GM12878 (cell line): ENCODE measurements around the gene CYS1. TPM values are rescaled to one million over a fixed set of nuclear protein-coding genes. Genes with fewer than 3 reads are reported as not detected.

Experiments used
- ATAC-seq: fragments of 200-7000 bp; cut with Tn5 transposase; 3 replicates; pipeline ENCODE4 v1.9.1; 2020; ENCODE audit warnings: mild to moderate bottlenecking, moderate library complexity
- BruUV-seq: library from RNA; stranded (reverse); fragments of 400-500 nt; replicated peaks from 2 replicates; lab custom pipeline; 2021; lab: Mats Ljungman, UMichigan
- CTCF ChIA-PET: fragments of 300-600 bp; sonication (Branson Sonifier 250); formaldehyde crosslinking; extraction: SDS; loops from one replicate; lab custom pipeline; 2021; ENCODE audit warnings: inconsistent platforms; lab: Yijun Ruan, JAX
- POLR2A ChIA-PET: fragments of 350-600 bp; formaldehyde crosslinking; extraction: SDS; loops from one replicate; lab custom pipeline; 2021; ENCODE audit warnings: inconsistent platforms; lab: Charles Lee
- RAD21 ChIA-PET: fragments of 300-600 bp; sonication (Branson Sonifier 250); formaldehyde crosslinking; loops from one replicate; lab custom pipeline; 2023; ENCODE audit warnings: antibody characterized with exemption; ENCODE audit not compliant: unreplicated experiment; lab: Charles Lee
- SMC1A ChIA-PET: fragments of 300-600 bp; sonication (Branson Sonifier 250); formaldehyde crosslinking; loops from one replicate; lab custom pipeline; 2023; ENCODE audit not compliant: unreplicated experiment, uncharacterized antibody; lab: Charles Lee
- DNase-seq: peaks from one replicate; pipeline ENCODE4 v3.0.0-alpha.2; 2011; ENCODE audit warnings: low read depth, low spot score
- FAIRE-seq: peaks from 3 replicates; lab custom pipeline; 2011; peaks lifted over from hg19 to GRCh38; lab: Jason Lieb, UNC
- H2AFZ ChIP-seq: 2 replicates; pipeline ENCODE4 v1.6.0; 2011; ENCODE audit warnings: low read depth, low read length, control low read depth; ENCODE audit not compliant: control insufficient read depth
- H3K27ac ChIP-seq: 2 replicates; pipeline ENCODE4 v1.5.1; 2011; ENCODE audit warnings: control low read depth; ENCODE audit not compliant: control insufficient read depth, insufficient read depth
- H3K27me3 ChIP-seq, 2 experiments: replicated peaks in 1 of 2; 2 replicates each; pipeline versions ENCODE4 v1.6.0 to v1.6.1; 2011; ENCODE audit warnings: low read length in 1 of 2; ENCODE audit not compliant: control insufficient read depth in 2 of 2, insufficient read depth in 2 of 2
- H3K36me3 ChIP-seq, 2 experiments: 2 replicates each; pipeline ENCODE4 v1.5.1; 2011; ENCODE audit warnings: low read length in 1 of 2; ENCODE audit not compliant: control insufficient read depth in 2 of 2, insufficient read depth in 2 of 2
- H3K4me1 ChIP-seq: 2 replicates; pipeline ENCODE4 v1.6.1; 2011; ENCODE audit warnings: mild to moderate bottlenecking, low read length, moderate library complexity, mixed read lengths; ENCODE audit not compliant: control insufficient read depth, insufficient read depth
- H3K4me2 ChIP-seq: 2 replicates; pipeline ENCODE4 v1.6.0; 2011; ENCODE audit warnings: control low read depth; ENCODE audit not compliant: control insufficient read depth, insufficient read depth
- H3K4me3 ChIP-seq: fragments of 200-600 bp; sonication (generic); 2 replicates; pipeline ENCODE4 v1.5.1; 2016
- H3K79me2 ChIP-seq: 2 replicates; pipeline ENCODE4 v1.6.0; 2011; ENCODE audit warnings: low read length; ENCODE audit not compliant: control insufficient read depth, insufficient read depth
- H3K9ac ChIP-seq: 2 replicates; pipeline ENCODE4 v1.8.0; 2011; ENCODE audit warnings: low read length, control low read depth, mixed read lengths; ENCODE audit not compliant: control insufficient read depth, insufficient read depth
- H3K9me3 ChIP-seq: replicated peaks from 3 replicates; pipeline ENCODE4 v1.5.1; 2011; ENCODE audit warnings: mild to moderate bottlenecking, low read length; ENCODE audit not compliant: control insufficient read depth, insufficient read depth
- H4K20me1 ChIP-seq: 2 replicates; pipeline ENCODE4 v1.6.0; 2011; ENCODE audit not compliant: control insufficient read depth, insufficient read depth
- CREM ChIP-seq: IDR thresholded peaks from 2 replicates; pipeline ENCODE4 v1.6.1; 2014; ENCODE audit warnings: antibody characterized with exemption, low read depth
- DPF2 ChIP-seq: fragments of 450-650 bp; IDR thresholded peaks from 2 replicates; pipeline ENCODE4 v1.6.1; 2017; ENCODE audit warnings: mild to moderate bottlenecking
- EED ChIP-seq: sonication (generic); IDR thresholded peaks from 2 replicates; pipeline ENCODE4 v1.6.1; 2016; ENCODE audit warnings: antibody characterized with exemption, low read depth
- ESRRA ChIP-seq: IDR thresholded peaks from 2 replicates; pipeline ENCODE4 v1.6.1; 2012; ENCODE audit warnings: mild to moderate bottlenecking, low read length, improper control_type of control experiment
- IKZF1 ChIP-seq: fragments of 450-650 bp; conservative IDR thresholded peaks from 2 replicates; pipeline ENCODE4 v1.6.1; 2017; ENCODE audit warnings: antibody characterized with exemption, mild to moderate bottlenecking
- IKZF2 ChIP-seq, 2 experiments: fragments of 450-650 bp; IDR thresholded peaks; 2 replicates each; pipeline ENCODE4 v1.6.1; 2017; ENCODE audit warnings: mild to moderate bottlenecking in 2 of 2, moderate library complexity in 2 of 2
- JUNB ChIP-seq: IDR thresholded peaks from 2 replicates; pipeline ENCODE4 v1.6.1; 2016; ENCODE audit warnings: antibody characterized with exemption, mild to moderate bottlenecking
- KLF5 ChIP-seq: fragments of 450-650 bp; IDR thresholded peaks from 2 replicates; pipeline ENCODE4 v1.6.1; 2014; ENCODE audit warnings: mild to moderate bottlenecking; ENCODE audit not compliant: partially characterized antibody
- MEF2A ChIP-seq: IDR thresholded peaks from 2 replicates; pipeline ENCODE4 v1.6.1; 2011; ENCODE audit warnings: low read depth, mild to moderate bottlenecking, low read length, moderate library complexity; ENCODE audit not compliant: insufficient read depth
- NFIC ChIP-seq: IDR thresholded peaks from 2 replicates; pipeline ENCODE4 v1.6.1; 2012; ENCODE audit warnings: low read depth, mild to moderate bottlenecking, inconsistent platforms, low read length, moderate library complexity
- NR2F1 ChIP-seq: fragments of 450-650 bp; conservative IDR thresholded peaks from 2 replicates; pipeline ENCODE4 v1.6.1; 2017; ENCODE audit warnings: mild to moderate bottlenecking
- RUNX3 ChIP-seq: IDR thresholded peaks from 2 replicates; pipeline ENCODE4 v1.6.1; 2012; ENCODE audit warnings: low read length, inconsistent platforms
- SRF ChIP-seq, 2 experiments: IDR thresholded peaks; 2 replicates each; pipeline ENCODE4 v1.6.1; 2011; ENCODE audit warnings: low read depth in 2 of 2, low read length in 2 of 2, mild to moderate bottlenecking in 1 of 2, moderate library complexity in 1 of 2
- TCF12 ChIP-seq: IDR thresholded peaks from 2 replicates; pipeline ENCODE4 v1.6.1; 2011; ENCODE audit warnings: low read depth, mild to moderate bottlenecking, low read length
- WGBS: methylation state at CpG from one replicate; pipeline ENCODE4 v1.1.6; 2016; ENCODE audit warnings: low lambda C conversion rate; ENCODE audit not compliant: insufficient replicate concordance, insufficient coverage; ENCODE audit errors: missing lambda C conversion rate; 5-methylcytosine and 5-hydroxymethylcytosine counted together
- in situ Hi-C: fragments of 300-500 bp; cut with MboI; formaldehyde crosslinking; loops from 9 replicates; pipeline ENCODE4 v1.14.3; 2018; ENCODE audit warnings: mixed read lengths
- intact Hi-C: fragments of 100-400 bp; cut with micrococcal nuclease; formaldehyde crosslinking; loops from one replicate; pipeline ENCODE4 v1.14.2; 2022; ENCODE audit not compliant: unreplicated experiment
- polyA plus RNA-seq, 11 experiments: library from polyadenylated mRNA; depleted of rRNA in 4 of 11; unstranded in 6 of 11; stranded (reverse) in 5 of 11; fragments of >200 nt; fragmentation: Nextera tagmentation in 4 of 11; fragmentation: Illumina TruSeq in 1 of 11; extraction: Ambion mirVana in 4 of 11; extraction: Trizol in 1 of 11; gene quantifications; 1 replicate in 1 of 11; 2 replicates in 10 of 11; pipeline versions ENCODE4 v1.2.1 to v1.2.3, GENCODE V29; 2011 to 2016; ENCODE audit warnings: inconsistent platforms in 2 of 11, missing spikeins in 2 of 11, low read depth in 1 of 11
- total RNA-seq, 4 experiments: library from RNA; depleted of rRNA in 3 of 4; stranded (reverse); fragments of >200 nt in 3 of 4; fragmentation: Illumina TruSeq in 1 of 4; extraction: Trizol in 1 of 4; gene quantifications; 2 replicates each; pipeline versions ENCODE4 v1.2.1 to v1.2.3, GENCODE V29; 2013 to 2021

CYS1 gene
- total and polyA plus RNA-seq, 10 of the 15 experiments (the other 5 are each of a cell fraction or from before 2014, with no cell fraction given), result 0.35 to 6.4 (median 2.5) TPM

DNA sequence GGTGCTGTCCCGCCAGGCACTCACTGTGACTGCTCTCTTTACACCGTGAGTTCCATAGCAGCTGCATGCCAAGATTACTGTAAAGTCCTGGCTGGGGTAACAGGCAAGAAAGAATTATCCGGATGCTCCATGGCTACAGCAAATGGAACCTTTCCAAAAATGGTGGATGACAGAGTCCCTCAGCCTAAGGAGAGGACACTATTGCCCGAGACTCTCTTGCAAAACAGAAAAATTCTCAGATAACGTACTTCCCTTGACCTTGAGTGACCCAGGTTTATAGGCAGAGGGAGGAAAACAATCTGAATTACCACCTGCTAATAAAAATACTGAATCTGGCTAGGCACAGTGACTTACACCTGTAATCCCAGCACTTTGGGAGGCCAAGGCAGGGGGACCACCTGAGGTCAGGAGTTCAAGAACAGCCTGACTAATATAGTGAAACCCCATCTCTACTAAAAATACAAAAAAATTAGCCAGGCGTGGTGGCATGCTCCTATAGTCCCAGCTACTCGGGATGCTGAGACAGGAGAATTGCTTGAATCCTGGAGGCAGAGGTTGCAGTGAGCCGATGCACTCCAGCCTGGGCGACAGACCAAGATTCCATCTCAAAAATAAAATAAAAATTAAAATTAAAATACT lies 4.5 kb downstream of the CYS1 start:
- Histone ChIP-seq H2AFZ (no peak overlapping the region), H3K36me3 (no peaks in the 10 kb centered on the region), H4K20me1 (no peaks in the 10 kb centered on the region), H3K4me2 (peak overlapping the region; percentile 63; the same call in 1 of the 2 replicates), H3K9me3 (no peaks in the 10 kb centered on the region), H3K4me1 (peaks cover 24% of the 10 kb centered on the region), H3K79me2 (no peaks in the 10 kb centered on the region; the same call in 1 of the 2 replicates)
- CTCF ChIA-PET, result interaction anchor here (1.0 to 22.8 kb wide), 6 partner anchors 21 to 370 kb away, joined by 3 to 983 read pairs (median 48); no protein-coding TSS in a partner anchor
- BruUV-seq, result no TSS peak
- WGBS, result 24% methylated on average over 9 of the region's 9 CpGs
- DNase-seq, result no peak
- RAD21 ChIA-PET, result interaction anchor here (1.2 to 13.2 kb wide), 7 partner anchors 15 to 359 kb away, joined by 3 to 216 read pairs (median 34); partner anchors contain the start of gene RRM2
- ATAC-seq, result no peak
- TF ChIP-seq DPF2 (no peak), CREM (peak; percentile 28; the same call in 1 of the 2 replicates), RUNX3 (peak; percentile 32; the same call in 1 of the 2 replicates), IKZF2 (IDR thresholded peaks at IDR 0.05) (peak; percentile 11 to 54; a peak in 2 of 4 replicates), KLF5 (no peak), ESRRA (no peak), TCF12 (0 out of 2 replicates have a peak, but pooled peaks have one; percentile 16), NFIC (peak; percentile 51; the same call in 1 of the 2 replicates), JUNB (peak; percentile 78), MEF2A (0 out of 2 replicates have a peak, but pooled peaks have one; percentile 52), IKZF1 (0 out of 2 replicates have a peak, but pooled peaks have one; percentile 19), SRF (IDR thresholded peaks at IDR 0.05; ENCODE audit: low read depth in 2 of 2, low read length in 2 of 2) (no peak), NR2F1 (peak; percentile 84), EED (peak; percentile 56; the same call in 1 of the 2 replicates)
- TF ChIP-seq, all 136 proteins: peak for 10
- intact Hi-C loops (no loop called here), in situ Hi-C loops (loop anchor here (5.0 kb wide), 1 partner anchor 362 kb away; no protein-coding TSS in a partner anchor)
- SMC1A ChIA-PET, result interaction anchor here (0.6 to 13.9 kb wide), 8 partner anchors 13 to 433 kb away, joined by 3 to 236 read pairs (median 20); no protein-coding TSS in a partner anchor
- Histone ChIP-seq H3K27me3 (no peaks in the 10 kb centered on the region), H3K27ac (no peak overlapping the region), H3K9ac (no peak overlapping the region; the same call in 1 of the 2 replicates), H3K4me3 (no peak overlapping the region)
- POLR2A ChIA-PET, result interaction anchor here (0.7 to 3.0 kb wide), 4 partner anchors 16 to 359 kb away, joined by 3 to 8 read pairs (median 4); no protein-coding TSS in a partner anchor
- FAIRE-seq, result no peak
